Suprapubic skin (tissue), 3 donors: ENCODE measurements around the gene TSPAN32.

Source experiments
- CTCF ChIP-seq, 2 donors: fragments of 200-600 bp in 1 of 2; fragments of 450-650 bp in 1 of 2; sonication (generic) in 1 of 2; IDR thresholded peaks; one replicate each; pipeline ENCODE4 v1.5.1; 2016 to 2019; ENCODE audit warnings: antibody characterized with exemption in 2 of 2, mild to moderate bottlenecking in 1 of 2, moderate library complexity in 1 of 2
- POLR2A ChIP-seq, 2 donors: fragments of 450-650 bp; IDR thresholded peaks; one replicate each; pipeline ENCODE4 v1.6.1; 2017; ENCODE audit warnings: antibody characterized with exemption in 2 of 2, mild to moderate bottlenecking in 2 of 2, moderate library complexity in 2 of 2

DNA sequence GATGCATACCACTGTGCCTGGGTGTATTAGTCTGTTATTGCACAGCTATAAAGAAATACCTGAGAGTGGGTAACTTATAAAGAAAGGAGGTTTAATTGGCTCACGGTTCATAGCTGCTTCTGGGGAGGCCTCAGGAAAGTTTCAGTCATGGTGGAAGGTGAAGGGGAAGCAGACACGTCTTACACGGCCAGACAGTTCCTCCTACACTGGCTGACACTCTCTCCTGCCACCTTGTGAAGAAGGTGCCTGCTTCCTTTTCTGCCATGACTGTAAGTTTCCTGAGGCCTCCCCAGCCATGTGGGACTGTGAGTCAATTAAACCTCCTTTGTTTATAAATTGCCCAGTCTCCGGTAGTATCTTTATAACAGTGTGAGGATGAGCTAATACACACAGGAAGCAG lies 41.7 kb downstream of the TSPAN32 start:
- TF ChIP-seq CTCF (IDR thresholded peaks at IDR 0.05) (no peak), POLR2A (IDR thresholded peaks at IDR 0.05) (no peak)
